K562 (cell line): ENCODE data around the gene TMEM181. TPM values are rescaled to one million over a fixed set of nuclear protein-coding genes. Genes with fewer than 3 reads are reported as not detected.

Experiments
- ATAC-seq: fragments of 200-7000 bp; cut with Tn5 transposase; 3 replicates; pipeline ENCODE4 v1.9.1; 2020; ENCODE audit warnings: moderate library complexity
- BruUV-seq: library from RNA; stranded (reverse); fragments of 400-500 nt; replicated peaks from 2 replicates; lab custom pipeline; 2021; lab: Mats Ljungman, UMichigan
- CTCF ChIA-PET: fragments of 300-600 bp; formaldehyde crosslinking; extraction: SDS; loops from one replicate; lab custom pipeline; 2021; ENCODE audit warnings: low intra/inter-chr PET ratio; lab: Yijun Ruan, JAX
- POLR2A ChIA-PET: fragments of 300-600, 350-650 bp; sonication (Branson Sonifier 250); formaldehyde crosslinking; extraction: SDS; loops from one replicate; lab custom pipeline; 2021; ENCODE audit warnings: antibody characterized with exemption, inconsistent platforms; lab: Yijun Ruan, JAX
- DNase-seq, 4 experiments: peaks; one replicate each; pipeline versions ENCODE4 v3.0.0 to v3.0.0-alpha.2; 2011 to 2018; ENCODE audit warnings: low spot score in 3 of 4, mixed read lengths in 3 of 4; ENCODE audit errors: extremely low read depth in 1 of 4
- FAIRE-seq: peaks from 2 replicates; lab custom pipeline; 2011; peaks lifted over from hg19 to GRCh38; lab: Jason Lieb, UNC
- H2AFZ ChIP-seq: 2 replicates; pipeline ENCODE4 v1.6.0; 2011; ENCODE audit warnings: low read depth, low read length, control low read depth, inconsistent platforms
- H3K27ac ChIP-seq: fragments of 200-600 bp; 3 replicates; pipeline ENCODE4 v1.8.0; 2011; ENCODE audit warnings: low read depth, mild to moderate bottlenecking, control low read depth, inconsistent platforms, low read length, moderate library complexity, mixed read lengths; ENCODE audit errors: extremely low read depth
- H3K27me3 ChIP-seq, 2 experiments: fragments of 300-600 bp in 1 of 2; 2 replicates in 1 of 2; 3 replicates in 1 of 2; pipeline versions ENCODE4 v1.6.0 to v1.8.0; 2011; ENCODE audit warnings: inconsistent platforms in 2 of 2, low read length in 2 of 2, mild to moderate bottlenecking in 1 of 2, mixed read lengths in 1 of 2, moderate library complexity in 1 of 2; ENCODE audit not compliant: control insufficient read depth in 2 of 2, insufficient read depth in 2 of 2
- H3K36me3 ChIP-seq: fragments of 300-600 bp; 3 replicates; pipeline ENCODE4 v1.8.0; 2011; ENCODE audit warnings: mild to moderate bottlenecking, low read length, inconsistent platforms; ENCODE audit not compliant: control insufficient read depth, insufficient read depth
- H3K4me1 ChIP-seq, 2 experiments: fragments of 200-600 bp in 1 of 2; replicated peaks in 1 of 2; 2 replicates in 1 of 2; 3 replicates in 1 of 2; pipeline versions ENCODE4 v1.5.1 to v1.8.0; 2011; ENCODE audit warnings: inconsistent platforms in 2 of 2, low read length in 2 of 2, mild to moderate bottlenecking in 1 of 2, mixed read lengths in 1 of 2, moderate library complexity in 1 of 2; ENCODE audit not compliant: control insufficient read depth in 2 of 2, insufficient read depth in 2 of 2
- H3K4me2 ChIP-seq: 2 replicates; pipeline ENCODE4 v1.6.1; 2011; ENCODE audit warnings: low read length, control low read depth, inconsistent platforms, mixed read lengths; ENCODE audit not compliant: insufficient read depth
- H3K4me3 ChIP-seq: fragments of 200-600 bp; sonication (generic), shearing (Covaris generic); 2 replicates; pipeline ENCODE4 v1.5.1; 2016; ENCODE audit warnings: control low read depth, inconsistent platforms
- H3K79me2 ChIP-seq: fragments of 200-600 bp; 3 replicates; pipeline ENCODE4 v1.8.0; 2011; ENCODE audit warnings: low read length, inconsistent platforms; ENCODE audit not compliant: control insufficient read depth, insufficient read depth
- H3K9ac ChIP-seq, 2 experiments: 2 replicates each; pipeline versions ENCODE4 v1.6.0 to v1.6.1; 2011; ENCODE audit warnings: low read depth in 2 of 2, low read length in 2 of 2, control low read depth in 1 of 2, inconsistent platforms in 1 of 2, mild to moderate bottlenecking in 1 of 2, mixed read lengths in 1 of 2; ENCODE audit not compliant: insufficient read depth in 1 of 2
- H3K9me1 ChIP-seq: one replicate; pipeline ENCODE4 v1.6.0; 2011; ENCODE audit warnings: inconsistent platforms, mild to moderate bottlenecking, low read length, moderate library complexity; ENCODE audit not compliant: control insufficient read depth, insufficient read depth
- H3K9me3 ChIP-seq: replicated peaks from 2 replicates; pipeline ENCODE4 v1.5.1; 2011; ENCODE audit warnings: low read depth, low read length, inconsistent platforms; ENCODE audit not compliant: control insufficient read depth, insufficient read depth
- H4K20me1 ChIP-seq: replicated peaks from 2 replicates; pipeline ENCODE4 v1.6.1; 2011; ENCODE audit warnings: low read length, inconsistent platforms, mixed read lengths; ENCODE audit not compliant: control insufficient read depth, insufficient read depth
- CBX1 ChIP-seq: sonication (generic); IDR thresholded peaks from 2 replicates; pipeline ENCODE4 v1.6.1; 2016; ENCODE audit warnings: antibody characterized with exemption, low read depth, mild to moderate bottlenecking
- ELF2 ChIP-seq: fragments of 250-450 bp; sonication (Bioruptor Pico); IDR thresholded peaks from 2 replicates; pipeline ENCODE4 v1.5.0; 2021; ENCODE audit warnings: mild to moderate bottlenecking
- FOSL1 ChIP-seq: fragments of 200-800 bp; sonication (Bioruptor generic); conservative IDR thresholded peaks from 2 replicates; pipeline ENCODE4 v1.6.1; 2016; ENCODE audit warnings: missing genetic modification characterization, missing compliant biosample characterization
- PHF21A ChIP-seq: fragments of 450-650 bp; IDR thresholded peaks from 2 replicates; pipeline ENCODE4 v1.6.1; 2017; ENCODE audit warnings: low read depth, borderline replicate concordance
- TCF7 ChIP-seq: sonication (generic); IDR thresholded peaks from 2 replicates; pipeline ENCODE4 v1.6.1; 2016; ENCODE audit warnings: antibody characterized with exemption, borderline replicate concordance
- YY1 ChIP-seq, 3 experiments: IDR thresholded peaks; 2 replicates each; pipeline ENCODE4 v1.6.1; 2011; ENCODE audit warnings: low read length in 2 of 3, mild to moderate bottlenecking in 2 of 3, moderate library complexity in 2 of 3, borderline replicate concordance in 1 of 3, control low read depth in 1 of 3, low read depth in 1 of 3; ENCODE audit not compliant: insufficient read depth in 3 of 3, insufficient replicate concordance in 2 of 3, control insufficient read depth in 1 of 3, insufficient read length in 1 of 3; ENCODE audit errors: extremely low read depth in 1 of 3
- ZNF324 ChIP-seq: fragments of 250-450 bp; sonication (Bioruptor Pico); IDR thresholded peaks from 2 replicates; pipeline ENCODE4 v1.4.0; 2020; ENCODE audit warnings: mild to moderate bottlenecking
- ZNF79 ChIP-seq: fragments of 250-450 bp; sonication (Bioruptor Pico); IDR thresholded peaks from 2 replicates; pipeline ENCODE4 v1.4.0; 2020; ENCODE audit warnings: low read depth, mild to moderate bottlenecking, moderate library complexity
- WGBS: fragments of 100-300 bp; shearing (Covaris generic); methylation state at CpG from one replicate; pipeline ENCODE4 v1.1.6; 2016; ENCODE audit warnings: low coverage, mixed read lengths; ENCODE audit not compliant: insufficient coverage; ENCODE audit errors: missing lambda C conversion rate; 5-methylcytosine and 5-hydroxymethylcytosine counted together
- in situ Hi-C: fragments of 300-500 bp; cut with MboI; formaldehyde crosslinking; loops from 4 replicates; pipeline ENCODE4 v1.15.0; 2018; ENCODE audit warnings: inconsistent platforms, mixed read lengths
- intact Hi-C: fragments of 100-400 bp; cut with micrococcal nuclease; formaldehyde crosslinking; loops from 2 replicates; pipeline ENCODE4 v1.14.2; 2022
- polyA plus RNA-seq, 8 experiments: library from polyadenylated mRNA; depleted of rRNA in 4 of 8; stranded (reverse) in 5 of 8; unstranded in 3 of 8; fragments of >200 nt; fragmentation: Nextera tagmentation in 2 of 8; fragmentation: Illumina TruSeq in 1 of 8; extraction: Ambion mirVana in 2 of 8; extraction: Trizol in 1 of 8; gene quantifications; 2 replicates each; pipeline versions ENCODE4 v1.2.1 to v1.2.3, GENCODE V29; 2011 to 2014; ENCODE audit warnings: inconsistent platforms in 1 of 8, missing spikeins in 1 of 8
- total RNA-seq, 7 experiments: library from RNA; depleted of rRNA in 6 of 7; stranded (reverse); fragments of >200 nt in 6 of 7; fragmentation: Illumina TruSeq in 2 of 7; extraction: Trizol in 2 of 7; gene quantifications; 2 replicates each; pipeline versions ENCODE4 v1.2.1 to v1.2.3, GENCODE V29; 2011 to 2021; ENCODE audit warnings: low replicate concordance in 1 of 7
- TF ChIP-seq, protein P1 (sequence below): fragments of 250-450 bp; sonication (Bioruptor Pico); IDR thresholded peaks from 2 replicates; pipeline ENCODE4 v1.5.0; 2022; ENCODE audit warnings: mild to moderate bottlenecking
- TF ChIP-seq, protein P2 (sequence below): fragments of 250-450 bp; sonication (Bioruptor Pico); IDR thresholded peaks from 2 replicates; pipeline ENCODE4 v1.4.0; 2020
- TF ChIP-seq, protein P3 (sequence below): fragments of 450-650 bp; IDR thresholded peaks from 2 replicates; pipeline ENCODE4 v1.6.1; 2016

The TMEM181 gene
- total and polyA plus RNA-seq, 9 of the 15 experiments (the other 6 are each of a cell fraction or from before 2014, with no cell fraction given) = 5.6 to 27.2 (median 19.9) TPM

DNA sequence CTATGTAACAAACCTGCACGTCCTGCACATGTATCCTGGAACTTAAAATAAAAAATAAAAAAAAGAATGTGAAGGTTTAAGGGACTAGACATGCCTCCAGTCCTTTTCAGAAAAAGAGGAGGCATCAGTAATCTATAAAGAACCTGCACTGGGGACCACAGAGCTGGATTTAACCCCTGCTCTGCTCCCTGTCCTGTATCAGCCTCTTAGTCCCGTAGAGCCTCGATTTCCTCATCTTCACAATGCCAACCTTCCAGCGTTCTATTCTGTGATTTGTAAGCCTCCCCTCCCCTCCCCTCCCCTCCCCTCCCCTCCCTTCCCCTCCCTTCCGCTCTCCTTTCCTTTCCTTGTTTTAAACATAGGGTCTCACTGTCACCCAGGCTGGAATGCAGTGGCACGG is 31.1 kb upstream of the TMEM181 start:
- intact Hi-C loops = no loop called here
- Histone ChIP-seq H3K27ac (no peak overlapping the region), H3K9me1 (no peaks in the 10 kb centered on the region), H3K4me2 (no peak overlapping the region), H3K27me3 (peaks cover 42 to 53% of the 10 kb centered on the region in 2 experiments), H3K4me1 (no peaks in the 10 kb centered on the region), H3K79me2 (no peaks in the 10 kb centered on the region), H3K9ac (no peak overlapping the region), H2AFZ (no peak overlapping the region), H4K20me1 (no peaks in the 10 kb centered on the region), H3K9me3 (peaks cover 3% of the 10 kb centered on the region; the same call in 1 of the 2 replicates), H3K4me3 (no peak overlapping the region), H3K36me3 (no peaks in the 10 kb centered on the region)
- FAIRE-seq (no peak), ATAC-seq (no peak), DNase-seq (no peak)
- TF ChIP-seq, protein P1, sequence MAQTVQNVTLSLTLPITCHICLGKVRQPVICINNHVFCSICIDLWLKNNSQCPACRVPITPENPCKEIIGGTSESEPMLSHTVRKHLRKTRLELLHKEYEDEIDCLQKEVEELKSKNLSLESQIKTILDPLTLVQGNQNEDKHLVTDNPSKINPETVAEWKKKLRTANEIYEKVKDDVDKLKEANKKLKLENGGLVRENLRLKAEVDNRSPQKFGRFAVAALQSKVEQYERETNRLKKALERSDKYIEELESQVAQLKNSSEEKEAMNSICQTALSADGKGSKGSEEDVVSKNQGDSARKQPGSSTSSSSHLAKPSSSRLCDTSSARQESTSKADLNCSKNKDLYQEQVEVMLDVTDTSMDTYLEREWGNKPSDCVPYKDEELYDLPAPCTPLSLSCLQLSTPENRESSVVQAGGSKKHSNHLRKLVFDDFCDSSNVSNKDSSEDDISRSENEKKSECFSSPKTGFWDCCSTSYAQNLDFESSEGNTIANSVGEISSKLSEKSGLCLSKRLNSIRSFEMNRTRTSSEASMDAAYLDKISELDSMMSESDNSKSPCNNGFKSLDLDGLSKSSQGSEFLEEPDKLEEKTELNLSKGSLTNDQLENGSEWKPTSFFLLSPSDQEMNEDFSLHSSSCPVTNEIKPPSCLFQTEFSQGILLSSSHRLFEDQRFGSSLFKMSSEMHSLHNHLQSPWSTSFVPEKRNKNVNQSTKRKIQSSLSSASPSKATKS = no peak
- TF ChIP-seq ZNF324 (CRISPR knock-in tag) (no peak), PHF21A (no peak), ELF2 (CRISPR knock-in tag) (no peak), ZNF79 (CRISPR knock-in tag) (no peak), TCF7 (no peak), FOSL1 (tag) (no peak), YY1 (IDR thresholded peaks at IDR 0.05; ENCODE audit: borderline replicate concordance in 1 of 3, control insufficient read depth in 1 of 3, extremely low read depth in 1 of 3, insufficient read depth in 3 of 3, insufficient read length in 1 of 3, insufficient replicate concordance in 2 of 3, low read depth in 1 of 3, low read length in 2 of 3) (no peak), CBX1 (no peak)
- TF ChIP-seq, protein P2, sequence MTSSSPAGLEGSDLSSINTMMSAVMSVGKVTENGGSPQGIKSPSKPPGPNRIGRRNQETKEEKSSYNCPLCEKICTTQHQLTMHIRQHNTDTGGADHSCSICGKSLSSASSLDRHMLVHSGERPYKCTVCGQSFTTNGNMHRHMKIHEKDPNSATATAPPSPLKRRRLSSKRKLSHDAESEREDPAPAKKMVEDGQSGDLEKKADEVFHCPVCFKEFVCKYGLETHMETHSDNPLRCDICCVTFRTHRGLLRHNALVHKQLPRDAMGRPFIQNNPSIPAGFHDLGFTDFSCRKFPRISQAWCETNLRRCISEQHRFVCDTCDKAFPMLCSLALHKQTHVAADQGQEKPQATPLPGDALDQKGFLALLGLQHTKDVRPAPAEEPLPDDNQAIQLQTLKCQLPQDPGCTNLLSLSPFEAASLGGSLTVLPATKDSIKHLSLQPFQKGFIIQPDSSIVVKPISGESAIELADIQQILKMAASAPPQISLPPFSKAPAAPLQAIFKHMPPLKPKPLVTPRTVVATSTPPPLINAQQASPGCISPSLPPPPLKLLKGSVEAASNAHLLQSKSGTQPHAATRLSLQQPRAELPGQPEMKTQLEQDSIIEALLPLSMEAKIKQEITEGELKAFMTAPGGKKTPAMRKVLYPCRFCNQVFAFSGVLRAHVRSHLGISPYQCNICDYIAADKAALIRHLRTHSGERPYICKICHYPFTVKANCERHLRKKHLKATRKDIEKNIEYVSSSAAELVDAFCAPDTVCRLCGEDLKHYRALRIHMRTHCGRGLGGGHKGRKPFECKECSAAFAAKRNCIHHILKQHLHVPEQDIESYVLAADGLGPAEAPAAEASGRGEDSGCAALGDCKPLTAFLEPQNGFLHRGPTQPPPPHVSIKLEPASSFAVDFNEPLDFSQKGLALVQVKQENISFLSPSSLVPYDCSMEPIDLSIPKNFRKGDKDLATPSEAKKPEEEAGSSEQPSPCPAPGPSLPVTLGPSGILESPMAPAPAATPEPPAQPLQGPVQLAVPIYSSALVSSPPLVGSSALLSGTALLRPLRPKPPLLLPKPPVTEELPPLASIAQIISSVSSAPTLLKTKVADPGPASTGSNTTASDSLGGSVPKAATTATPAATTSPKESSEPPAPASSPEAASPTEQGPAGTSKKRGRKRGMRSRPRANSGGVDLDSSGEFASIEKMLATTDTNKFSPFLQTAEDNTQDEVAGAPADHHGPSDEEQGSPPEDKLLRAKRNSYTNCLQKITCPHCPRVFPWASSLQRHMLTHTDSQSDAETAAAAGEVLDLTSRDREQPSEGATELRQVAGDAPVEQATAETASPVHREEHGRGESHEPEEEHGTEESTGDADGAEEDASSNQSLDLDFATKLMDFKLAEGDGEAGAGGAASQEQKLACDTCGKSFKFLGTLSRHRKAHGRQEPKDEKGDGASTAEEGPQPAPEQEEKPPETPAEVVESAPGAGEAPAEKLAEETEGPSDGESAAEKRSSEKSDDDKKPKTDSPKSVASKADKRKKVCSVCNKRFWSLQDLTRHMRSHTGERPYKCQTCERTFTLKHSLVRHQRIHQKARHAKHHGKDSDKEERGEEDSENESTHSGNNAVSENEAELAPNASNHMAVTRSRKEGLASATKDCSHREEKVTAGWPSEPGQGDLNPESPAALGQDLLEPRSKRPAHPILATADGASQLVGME (CRISPR knock-in tag) = no peak
- TF ChIP-seq, protein P3, sequence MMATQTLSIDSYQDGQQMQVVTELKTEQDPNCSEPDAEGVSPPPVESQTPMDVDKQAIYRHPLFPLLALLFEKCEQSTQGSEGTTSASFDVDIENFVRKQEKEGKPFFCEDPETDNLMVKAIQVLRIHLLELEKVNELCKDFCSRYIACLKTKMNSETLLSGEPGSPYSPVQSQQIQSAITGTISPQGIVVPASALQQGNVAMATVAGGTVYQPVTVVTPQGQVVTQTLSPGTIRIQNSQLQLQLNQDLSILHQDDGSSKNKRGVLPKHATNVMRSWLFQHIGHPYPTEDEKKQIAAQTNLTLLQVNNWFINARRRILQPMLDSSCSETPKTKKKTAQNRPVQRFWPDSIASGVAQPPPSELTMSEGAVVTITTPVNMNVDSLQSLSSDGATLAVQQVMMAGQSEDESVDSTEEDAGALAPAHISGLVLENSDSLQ = no peak
- POLR2A ChIA-PET = interaction anchor here (1.7 kb wide), 1 partner anchor 9 kb away, joined by 4 read pairs; no protein-coding TSS in a partner anchor
- in situ Hi-C loops = no loop called here
- 3% methylated on average over 5 of the region's 6 CpGs for whole genome bisulfite sequencing
- CTCF ChIA-PET = no interaction called here
- BruUV-seq = no TSS peak
